CD14-positive monocyte (primary cell): ENCODE data around the gene PDE4D. TPM values are rescaled to one million over a fixed set of nuclear protein-coding genes. Genes with fewer than 3 reads are reported as not detected.

Source experiments
- DNase-seq, 3 donors: peaks; one replicate each; pipeline ENCODE4 v3.0.0-alpha.2; 2011 to 2022
- H2AFZ ChIP-seq: 2 replicates; pipeline ENCODE4 v1.6.0; 2012; ENCODE audit warnings: mild to moderate bottlenecking, low read depth, low read length, inconsistent platforms; ENCODE audit not compliant: insufficient read depth, poor library complexity, severe bottlenecking
- H3K27ac ChIP-seq, 2 donors: 1 replicate in 1 of 2; 2 replicates in 1 of 2; pipeline ENCODE4 v1.5.1; 2012 to 2013; ENCODE audit warnings: low read length in 2 of 2, control low read depth in 1 of 2, inconsistent platforms in 1 of 2, low read depth in 1 of 2, mild to moderate bottlenecking in 1 of 2
- H3K27me3 ChIP-seq, 2 donors: one replicate each; pipeline versions ENCODE4 v1.6.0 to v1.6.1; 2011 to 2013; ENCODE audit warnings: low read length in 2 of 2; ENCODE audit not compliant: control insufficient read depth in 2 of 2, insufficient read depth in 2 of 2
- H3K36me3 ChIP-seq, 2 donors: replicated peaks in 1 of 2; 1 replicate in 1 of 2; 2 replicates in 1 of 2; pipeline versions ENCODE4 v1.5.1 to v1.6.1; 2012 to 2013; ENCODE audit warnings: low read length in 2 of 2, control low read depth in 1 of 2, inconsistent platforms in 1 of 2, mild to moderate bottlenecking in 1 of 2; ENCODE audit not compliant: insufficient read depth in 2 of 2, control insufficient read depth in 1 of 2
- H3K4me1 ChIP-seq, 2 donors: 1 replicate in 1 of 2; 2 replicates in 1 of 2; pipeline versions ENCODE4 v1.5.1 to v1.6.1; 2012 to 2013; ENCODE audit warnings: low read length in 2 of 2, control low read depth in 1 of 2, inconsistent platforms in 1 of 2, mild to moderate bottlenecking in 1 of 2, moderate library complexity in 1 of 2; ENCODE audit not compliant: insufficient read depth in 2 of 2, control insufficient read depth in 1 of 2
- H3K4me2 ChIP-seq: replicated peaks from 2 replicates; pipeline ENCODE3; 2012; ENCODE audit warnings: low read length, moderate library complexity, mild to moderate bottlenecking; ENCODE audit not compliant: poor library complexity, severe bottlenecking; ENCODE audit errors: extremely low read depth
- H3K4me3 ChIP-seq, 3 experiments: fragments of 200-600 bp in 1 of 3; sonication (generic) in 1 of 3; replicated peaks in 1 of 3; 1 replicate in 2 of 3; 2 replicates in 1 of 3; pipeline ENCODE4 v1.5.1; 2011 to 2013; ENCODE audit warnings: low read length in 3 of 3, mild to moderate bottlenecking in 3 of 3, control low read depth in 2 of 3, low read depth in 2 of 3, inconsistent platforms in 1 of 3, moderate library complexity in 1 of 3
- H3K79me2 ChIP-seq: 2 replicates; pipeline ENCODE4 v1.6.0; 2012; ENCODE audit warnings: mild to moderate bottlenecking, control low read depth, inconsistent platforms, low read length, moderate library complexity; ENCODE audit not compliant: insufficient read depth
- H3K9ac ChIP-seq: 2 replicates; pipeline ENCODE4 v1.6.0; 2017; ENCODE audit warnings: low read length, mild to moderate bottlenecking; ENCODE audit not compliant: insufficient read depth, poor library complexity, severe bottlenecking
- H3K9me3 ChIP-seq, 2 donors: replicated peaks in 1 of 2; 1 replicate in 1 of 2; 2 replicates in 1 of 2; pipeline versions ENCODE4 v1.5.1 to v1.6.1; 2012 to 2013; ENCODE audit warnings: low read length in 2 of 2, control low read depth in 1 of 2; ENCODE audit not compliant: control insufficient read depth in 1 of 2, insufficient read depth in 1 of 2
- H4K20me1 ChIP-seq: 2 replicates; pipeline ENCODE4 v1.6.0; 2012; ENCODE audit warnings: mild to moderate bottlenecking, low read length, control low read depth, moderate library complexity; ENCODE audit not compliant: insufficient read depth
- H3K27ac Mint-ChIP-seq, 7 donors: one replicate each; pipeline ENCODE4 v1.8.0; 2020; ENCODE audit warnings: mild to moderate bottlenecking in 7 of 7, mixed read lengths in 7 of 7, moderate library complexity in 6 of 7, inconsistent platforms in 2 of 7
- H3K27me3 Mint-ChIP-seq, 3 donors: one replicate each; pipeline ENCODE4 v1.8.0; 2021 to 2022; ENCODE audit warnings: low read depth in 3 of 3, mild to moderate bottlenecking in 3 of 3, mixed read lengths in 3 of 3, moderate library complexity in 3 of 3, inconsistent platforms in 1 of 3
- H3K36me3 Mint-ChIP-seq, 2 donors: one replicate each; pipeline ENCODE4 v1.8.0; 2020; ENCODE audit warnings: mixed read lengths in 2 of 2, inconsistent platforms in 1 of 2, mild to moderate bottlenecking in 1 of 2
- H3K4me1 Mint-ChIP-seq: one replicate; pipeline ENCODE4 v1.8.0; 2020; ENCODE audit warnings: mild to moderate bottlenecking, mixed read lengths
- H3K4me3 Mint-ChIP-seq, 2 donors: one replicate each; pipeline ENCODE4 v1.8.0; 2020; ENCODE audit warnings: mild to moderate bottlenecking in 2 of 2, mixed read lengths in 2 of 2, moderate library complexity in 1 of 2
- H3K9me3 Mint-ChIP-seq, 7 donors: one replicate each; pipeline ENCODE4 v1.8.0; 2020 to 2022; ENCODE audit warnings: mixed read lengths in 7 of 7, mild to moderate bottlenecking in 6 of 7, moderate library complexity in 6 of 7, inconsistent platforms in 2 of 7
- WGBS: methylation state at CpG from one replicate; pipeline ENCODE4 v1.1.5; 2013; ENCODE audit warnings: missing lambda C conversion rate; ENCODE audit not compliant: insufficient coverage; 5-methylcytosine and 5-hydroxymethylcytosine counted together
- intact Hi-C, 2 donors: fragments of 100-400 bp; cut with micrococcal nuclease; formaldehyde crosslinking; loops; one replicate each; pipeline versions ENCODE4 v1.15.0 to v1.15.1; 2023
- polyA plus RNA-seq, 3 donors: library from polyadenylated mRNA; depleted of rRNA in 1 of 3; unstranded in 2 of 3; stranded (reverse) in 1 of 3; fragments of 300-500 nt in 2 of 3; fragments of >200 nt in 1 of 3; fragmentation: Illumina TruSeq in 2 of 3; gene quantifications; 1 replicate in 2 of 3; 2 replicates in 1 of 3; pipeline ENCODE4 v1.2.3, GENCODE V29; 2012 to 2021
- TF ChIP-seq, protein P1 (sequence below): fragments of 200-600 bp; IDR thresholded peaks from one replicate; pipeline ENCODE4 v1.8.0; 2022; ENCODE audit warnings: antibody characterized with exemption, mild to moderate bottlenecking

The PDE4D gene
- polyA plus RNA-seq, 3 donors, result 1.9 to 3.4 (median 2.8) TPM

DNA sequence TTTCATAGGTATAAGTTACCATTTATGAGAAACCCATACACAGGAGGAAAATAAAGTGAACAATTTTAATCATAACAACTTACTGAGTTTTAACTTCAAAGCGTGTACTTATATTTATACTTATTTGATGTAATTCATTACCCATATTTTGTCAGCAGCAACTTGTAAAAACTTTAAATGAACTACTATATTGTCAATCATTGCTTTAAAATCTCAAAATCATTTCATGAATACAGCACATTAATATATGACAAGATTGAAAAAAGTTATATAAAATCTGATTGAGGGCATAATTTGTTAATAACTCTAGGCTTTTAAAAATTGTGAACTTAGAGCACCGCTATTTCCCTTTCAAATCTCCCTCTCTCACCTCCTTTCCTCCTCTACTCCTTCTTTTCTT, 573.1 kb downstream of the PDE4D start:
- Mint-ChIP-seq H3K27ac (no peak overlapping the region), H3K4me1 (peaks cover 3% of the 10 kb centered on the region), H3K4me3 (no peak overlapping the region), H3K9me3 (peaks cover 0 to 7% (median 2%) of the 10 kb centered on the region in 7 donors), H3K27me3 (no peaks in the 10 kb centered on the region), H3K36me3 (peaks cover 0 to 6% of the 10 kb centered on the region in 2 donors)
- TF ChIP-seq, protein P1, sequence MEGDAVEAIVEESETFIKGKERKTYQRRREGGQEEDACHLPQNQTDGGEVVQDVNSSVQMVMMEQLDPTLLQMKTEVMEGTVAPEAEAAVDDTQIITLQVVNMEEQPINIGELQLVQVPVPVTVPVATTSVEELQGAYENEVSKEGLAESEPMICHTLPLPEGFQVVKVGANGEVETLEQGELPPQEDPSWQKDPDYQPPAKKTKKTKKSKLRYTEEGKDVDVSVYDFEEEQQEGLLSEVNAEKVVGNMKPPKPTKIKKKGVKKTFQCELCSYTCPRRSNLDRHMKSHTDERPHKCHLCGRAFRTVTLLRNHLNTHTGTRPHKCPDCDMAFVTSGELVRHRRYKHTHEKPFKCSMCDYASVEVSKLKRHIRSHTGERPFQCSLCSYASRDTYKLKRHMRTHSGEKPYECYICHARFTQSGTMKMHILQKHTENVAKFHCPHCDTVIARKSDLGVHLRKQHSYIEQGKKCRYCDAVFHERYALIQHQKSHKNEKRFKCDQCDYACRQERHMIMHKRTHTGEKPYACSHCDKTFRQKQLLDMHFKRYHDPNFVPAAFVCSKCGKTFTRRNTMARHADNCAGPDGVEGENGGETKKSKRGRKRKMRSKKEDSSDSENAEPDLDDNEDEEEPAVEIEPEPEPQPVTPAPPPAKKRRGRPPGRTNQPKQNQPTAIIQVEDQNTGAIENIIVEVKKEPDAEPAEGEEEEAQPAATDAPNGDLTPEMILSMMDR, result no peak
- Histone ChIP-seq H3K4me1 (no peaks in the 10 kb centered on the region), H4K20me1 (no peaks in the 10 kb centered on the region), H3K4me2 (no peak overlapping the region), H3K4me3 (no peak overlapping the region), H3K27ac (no peak overlapping the region), H3K27me3 (no peaks in the 10 kb centered on the region), H3K9me3 (peaks cover 3 to 6% of the 10 kb centered on the region in 2 donors), H3K36me3 (no peaks in the 10 kb centered on the region), H3K79me2 (no peaks in the 10 kb centered on the region), H3K9ac (no peak overlapping the region), H2AFZ (no peak overlapping the region)
- DNase-seq, result no peak
- intact Hi-C loops, result no loop called here
- no CpG with 5 or more reads among the region's 2 CpGs for WGBS

- Mint-ChIP-seq H3K27me3 (no peaks in the 10 kb centered on the region), H3K27ac (no peak overlapping the region), H3K4me3 (no peak overlapping the region), H3K4me1 (peaks cover 3% of the 10 kb centered on the region), H3K9me3 (peaks cover 0 to 12% (median 5%) of the 10 kb centered on the region in 7 donors), H3K36me3 (peaks cover 0 to 6% of the 10 kb centered on the region in 2 donors)
- H3K9ac ChIP-seq, result no peak overlapping the region
- H3K27me3 ChIP-seq, result no peaks in the 10 kb centered on the region
- no peak overlapping the region for H3K4me3 ChIP-seq
- no peaks in the 10 kb centered on the region for H3K4me1 ChIP-seq
- H3K79me2 ChIP-seq, result no peaks in the 10 kb centered on the region
- no peak overlapping the region for H2AFZ ChIP-seq
- no peak overlapping the region for H3K27ac ChIP-seq
- no peaks in the 10 kb centered on the region for H4K20me1 ChIP-seq
- no peak for DNase-seq
- no peaks in the 10 kb centered on the region for H3K36me3 ChIP-seq
- TF ChIP-seq, protein P1, result no peak
- H3K9me3 ChIP-seq, result peaks cover 5 to 7% of the 10 kb centered on the region in 2 donors
- intact Hi-C loops, result no loop called here
- H3K4me2 ChIP-seq, result no peak overlapping the region
These were observed 574.3 kb downstream of the PDE4D start for GRCh38 chr5:59319250-59319649.
